ENCODE data around the gene ZSWIM7. TPM values are rescaled to one million over a fixed set of nuclear protein-coding genes. Genes with fewer than 3 reads are reported as not detected.

Gene ZSWIM7
- polyA plus RNA-seq, 1 donor from 2014 or later, result 70.8 TPM

DNA sequence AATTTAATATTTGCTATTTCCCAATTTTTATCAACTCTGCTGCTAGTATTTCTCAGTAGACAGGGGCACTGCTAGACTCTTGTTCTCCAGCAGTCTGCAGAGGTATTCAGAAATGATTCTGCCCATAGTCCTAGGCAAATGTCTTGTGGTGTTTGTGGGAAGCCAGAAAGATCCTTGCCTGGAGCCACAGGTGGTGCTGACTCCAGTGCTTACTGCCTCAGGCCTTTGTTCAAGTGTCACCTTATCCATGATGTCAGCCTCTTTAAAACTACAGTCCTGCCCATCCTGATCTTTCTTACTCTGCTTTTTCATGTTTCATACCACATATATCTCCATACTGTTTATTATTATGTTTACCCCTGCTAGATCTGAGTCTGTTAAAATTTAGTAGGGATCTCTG, 26.5 kb downstream of the ZSWIM7 start:
- Mint-ChIP-seq H3K4me3 (no peak overlapping the region), H3K27me3 (peaks cover 11% of the 10 kb centered on the region), H3K4me1 (peaks cover 0 to 2% (median 0%) of the 10 kb centered on the region in 3 donors), H3K9me3 (no peaks in the 10 kb centered on the region), H3K36me3 (peaks cover 8% of the 10 kb centered on the region), H3K27ac (no peak overlapping the region)

DNA sequence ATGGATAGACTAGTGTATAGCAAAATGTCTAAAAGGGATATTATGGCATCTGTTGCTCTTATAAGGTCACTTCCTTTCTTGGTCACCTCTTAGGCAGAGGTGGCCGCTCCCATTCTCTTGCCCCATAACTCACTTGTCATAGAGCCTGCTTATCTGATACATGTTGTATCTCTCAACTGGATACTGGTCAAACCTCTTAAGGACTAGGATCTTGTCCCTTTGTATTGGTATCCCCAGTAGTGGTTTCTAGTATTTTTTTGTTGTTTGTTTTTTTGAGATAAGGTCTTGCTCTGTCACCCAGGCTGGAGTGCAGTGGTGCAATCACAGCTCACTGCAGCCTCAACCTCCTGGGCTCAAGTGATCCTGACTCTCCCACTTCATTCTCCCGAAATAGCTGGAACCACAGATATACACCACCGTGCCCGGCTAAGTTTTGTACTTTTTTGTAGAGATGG, 27.0 kb downstream of the ZSWIM7 start:
- peaks cover 16% of the 10 kb centered on the region for H3K27me3 Mint-ChIP-seq
- no peaks in the 10 kb centered on the region for H3K9me3 Mint-ChIP-seq
- H3K36me3 Mint-ChIP-seq, result peaks cover 6% of the 10 kb centered on the region
- H3K27ac Mint-ChIP-seq, result no peak overlapping the region
- peaks cover 0 to 2% (median 0%) of the 10 kb centered on the region in 3 donors for H3K4me1 Mint-ChIP-seq
- H3K4me3 Mint-ChIP-seq, result no peak overlapping the region

DNA sequence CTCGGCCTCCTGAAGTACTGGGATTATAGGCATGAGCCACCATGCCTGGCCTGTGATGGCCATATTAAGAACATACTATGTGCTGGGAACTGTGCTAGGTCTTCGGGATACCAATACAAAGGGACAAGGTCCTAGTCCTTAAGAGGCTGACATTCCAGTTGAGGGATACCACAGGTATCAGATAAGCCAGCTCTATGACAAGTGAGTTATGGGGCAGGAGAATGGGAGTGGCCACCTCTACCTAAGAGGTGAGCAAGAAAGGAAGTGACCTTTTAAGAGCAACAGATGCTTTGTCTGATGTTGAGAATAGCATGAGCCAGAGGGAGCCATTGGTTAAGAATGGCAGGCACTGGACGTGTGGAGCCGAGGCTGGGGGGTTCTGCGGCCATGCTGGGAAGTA, 27.6 kb downstream of the ZSWIM7 start:
- peaks cover 0 to 2% (median 0%) of the 10 kb centered on the region in 3 donors for H3K4me1 Mint-ChIP-seq
- peaks cover 5% of the 10 kb centered on the region for H3K36me3 Mint-ChIP-seq
- no peak overlapping the region for H3K27ac Mint-ChIP-seq
- H3K4me3 Mint-ChIP-seq, result no peak overlapping the region
- peaks cover 17% of the 10 kb centered on the region for H3K27me3 Mint-ChIP-seq
- H3K9me3 Mint-ChIP-seq, result no peaks in the 10 kb centered on the region

DNA sequence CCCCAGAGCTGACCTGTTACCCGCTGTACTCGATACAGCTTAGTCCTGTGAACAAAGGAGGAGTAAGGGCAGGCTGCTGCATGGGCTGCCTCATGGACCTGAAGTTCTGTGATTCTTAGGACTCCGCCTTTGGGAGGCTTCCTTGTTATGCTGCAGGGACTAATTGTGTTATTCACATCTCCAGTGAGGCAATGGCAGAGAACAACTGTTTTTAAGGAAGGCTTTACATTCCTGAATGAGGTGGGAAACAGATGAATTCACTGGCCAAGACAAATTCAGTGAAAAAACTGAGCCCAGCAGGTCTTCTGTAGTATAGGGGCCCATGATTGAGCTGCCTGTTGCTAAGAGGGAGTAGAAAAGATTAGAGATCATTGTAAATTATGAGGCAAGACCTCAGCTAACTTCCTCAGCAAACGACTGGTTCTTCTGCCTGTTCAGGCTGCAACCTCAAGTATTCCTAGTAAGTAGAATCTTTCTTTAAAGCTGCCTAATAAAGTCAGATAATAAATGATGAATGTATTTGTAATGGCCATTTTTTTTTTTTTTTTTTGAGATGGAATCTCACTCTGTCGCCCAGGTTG, 28.3 kb downstream of the ZSWIM7 start:
- H3K27ac Mint-ChIP-seq, result no peak overlapping the region
- peaks cover 0 to 4% (median 2%) of the 10 kb centered on the region in 3 donors for H3K4me1 Mint-ChIP-seq
- H3K9me3 Mint-ChIP-seq, result no peaks in the 10 kb centered on the region
- H3K4me3 Mint-ChIP-seq, result no peak overlapping the region
- peaks cover 1% of the 10 kb centered on the region for H3K36me3 Mint-ChIP-seq
- H3K27me3 Mint-ChIP-seq, result peaks cover 17% of the 10 kb centered on the region

DNA sequence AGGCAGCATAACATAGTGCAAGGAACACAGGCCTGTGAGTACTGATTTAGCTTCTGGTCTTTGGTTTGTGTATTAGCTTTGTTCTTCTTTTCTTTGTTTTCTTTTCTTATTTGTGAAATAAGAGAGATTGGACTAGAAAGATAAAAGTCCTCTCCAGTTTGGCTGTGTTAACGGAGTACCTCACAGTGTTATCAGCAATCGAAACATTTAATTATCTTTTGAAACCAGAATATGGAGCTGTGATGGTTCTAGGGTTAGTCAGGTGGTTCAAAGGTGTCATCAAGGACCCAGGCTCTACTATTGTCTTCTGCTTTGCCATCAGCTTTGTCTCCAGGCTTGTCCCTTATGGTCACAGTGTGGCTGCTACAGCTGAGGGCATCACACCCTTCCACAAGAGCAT, 29.0 kb downstream of the ZSWIM7 start:
- H3K36me3 Mint-ChIP-seq, result peaks cover 1% of the 10 kb centered on the region
- H3K4me1 Mint-ChIP-seq, result peaks cover 0 to 4% (median 2%) of the 10 kb centered on the region in 3 donors
- peaks cover 22% of the 10 kb centered on the region for H3K27me3 Mint-ChIP-seq
- H3K4me3 Mint-ChIP-seq, result no peak overlapping the region
- H3K27ac Mint-ChIP-seq, result no peak overlapping the region
- no peaks in the 10 kb centered on the region for H3K9me3 Mint-ChIP-seq

DNA sequence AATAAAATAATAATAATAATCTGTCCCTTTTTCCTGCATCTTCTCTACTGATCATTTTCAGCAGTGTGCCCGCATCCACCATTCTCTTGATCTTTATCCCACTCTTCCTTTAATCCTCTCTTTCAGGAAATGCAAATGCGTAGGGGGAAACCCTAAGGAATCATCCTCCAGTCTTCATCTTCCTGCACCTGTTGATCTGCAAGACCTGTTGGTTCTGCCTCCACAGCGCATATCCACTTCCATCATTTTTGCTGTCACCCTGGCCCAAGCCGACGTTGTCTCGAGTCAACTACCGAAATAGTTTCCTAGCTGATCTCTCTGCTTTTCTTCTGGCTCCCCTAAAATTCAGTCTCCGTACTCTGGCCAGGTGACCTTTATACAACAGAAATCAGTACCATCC, 30.0 kb downstream of the ZSWIM7 start:
- Mint-ChIP-seq H3K4me3 (no peak overlapping the region), H3K4me1 (peaks cover 0 to 6% (median 2%) of the 10 kb centered on the region in 3 donors), H3K27me3 (peaks cover 30% of the 10 kb centered on the region), H3K9me3 (no peaks in the 10 kb centered on the region), H3K27ac (no peak overlapping the region), H3K36me3 (peaks cover 1% of the 10 kb centered on the region)

DNA sequence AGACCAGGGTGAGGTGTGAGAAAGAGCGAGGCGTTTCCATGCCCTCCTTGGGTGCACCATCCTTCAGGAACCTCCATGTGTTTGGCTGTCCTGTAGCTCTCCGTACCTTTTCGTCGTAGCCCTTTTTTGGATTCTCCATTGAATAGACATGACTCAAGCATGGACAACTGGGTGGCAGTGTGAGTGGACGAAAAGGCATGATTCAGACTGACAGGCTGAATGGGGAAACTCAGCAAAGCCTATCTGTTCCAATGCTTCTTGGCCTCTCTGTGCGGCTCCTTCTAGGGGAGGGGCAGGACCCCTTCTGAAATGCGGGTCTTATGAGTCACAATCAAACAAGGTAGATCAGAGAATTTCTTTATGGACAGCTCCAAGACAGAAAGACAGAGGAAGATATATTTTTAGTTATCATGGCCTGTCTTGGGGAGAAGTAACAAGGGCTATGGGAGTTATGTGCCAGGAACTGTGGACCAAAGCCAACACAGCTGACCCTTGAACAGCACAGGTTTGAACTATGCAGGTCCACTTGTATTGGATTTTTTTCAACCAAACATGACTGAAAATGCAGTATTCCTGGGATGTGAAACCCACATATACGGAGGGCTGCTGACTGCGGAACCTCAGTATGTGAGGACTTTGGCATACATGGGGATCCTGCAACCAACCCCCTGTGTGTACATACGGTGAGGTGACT, 31.7 kb downstream of the ZSWIM7 start:
- peaks cover 0 to 5% (median 2%) of the 10 kb centered on the region in 3 donors for H3K4me1 Mint-ChIP-seq
- no peaks in the 10 kb centered on the region for H3K9me3 Mint-ChIP-seq
- no peak overlapping the region for H3K27ac Mint-ChIP-seq
- no peaks in the 10 kb centered on the region for H3K36me3 Mint-ChIP-seq
- no peak overlapping the region for H3K4me3 Mint-ChIP-seq
- H3K27me3 Mint-ChIP-seq, result peaks cover 30% of the 10 kb centered on the region

DNA sequence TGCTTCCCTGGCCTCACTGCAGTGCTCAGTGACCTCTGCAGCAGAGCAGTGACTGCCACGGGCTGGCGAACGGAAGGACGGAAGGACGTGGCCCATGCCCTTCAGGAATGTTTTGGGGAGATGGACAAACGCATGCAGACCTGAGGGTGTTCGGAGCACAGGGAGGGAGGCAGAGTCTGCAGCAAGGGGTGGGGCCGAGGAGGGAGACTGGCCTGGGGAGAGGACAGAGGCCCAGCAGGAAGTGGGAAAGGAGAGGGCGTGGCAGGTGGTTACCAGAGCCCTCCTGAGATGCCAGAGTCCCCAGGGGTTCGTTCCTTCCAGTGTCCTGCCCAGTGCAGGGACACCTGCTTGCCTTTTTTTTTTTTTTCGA, 32.6 kb downstream of the ZSWIM7 start:
- Mint-ChIP-seq H3K4me3 (no peak overlapping the region), H3K27ac (no peak overlapping the region), H3K9me3 (no peaks in the 10 kb centered on the region), H3K4me1 (peaks cover 0 to 5% (median 2%) of the 10 kb centered on the region in 3 donors), H3K36me3 (no peaks in the 10 kb centered on the region), H3K27me3 (peaks cover 30% of the 10 kb centered on the region)

DNA sequence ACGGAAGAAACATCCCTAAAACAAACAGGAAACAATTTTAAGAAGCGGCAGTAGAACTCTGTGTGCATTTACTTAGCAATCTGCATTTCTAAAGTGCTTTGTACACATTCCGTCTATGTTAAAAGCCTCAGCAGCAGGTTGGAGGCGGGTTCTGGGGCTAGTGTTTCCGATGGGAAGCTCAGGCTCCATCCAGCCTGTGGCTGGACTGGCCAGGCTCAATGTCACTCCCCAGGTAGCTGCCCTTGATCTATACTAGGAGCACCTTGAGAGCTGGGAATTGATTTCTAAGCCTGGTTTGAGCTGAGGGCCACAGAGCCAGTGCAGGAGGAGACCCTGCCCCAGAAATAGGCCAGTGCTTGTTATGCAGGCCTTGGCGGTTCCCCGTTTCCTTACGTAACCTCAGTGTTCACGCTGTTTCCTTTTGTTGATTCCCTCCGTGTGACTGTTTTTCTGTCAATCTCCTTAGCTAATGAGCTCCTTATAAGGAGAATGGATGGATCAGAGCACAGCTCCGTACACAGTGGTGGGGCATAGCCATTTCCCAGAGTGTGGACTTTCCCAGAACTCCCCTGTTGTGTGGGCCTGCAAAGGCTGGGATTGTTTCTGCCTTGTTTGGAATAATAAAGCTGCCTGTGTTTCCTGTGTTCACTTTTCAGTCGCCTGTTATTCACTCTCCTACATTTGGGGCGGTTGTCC, 33.2 kb downstream of the ZSWIM7 start:
- Mint-ChIP-seq H3K36me3 (no peaks in the 10 kb centered on the region), H3K27me3 (peaks cover 30% of the 10 kb centered on the region), H3K9me3 (no peaks in the 10 kb centered on the region), H3K27ac (no peak overlapping the region), H3K4me3 (no peak overlapping the region), H3K4me1 (peaks cover 0 to 5% (median 2%) of the 10 kb centered on the region in 3 donors)

DNA sequence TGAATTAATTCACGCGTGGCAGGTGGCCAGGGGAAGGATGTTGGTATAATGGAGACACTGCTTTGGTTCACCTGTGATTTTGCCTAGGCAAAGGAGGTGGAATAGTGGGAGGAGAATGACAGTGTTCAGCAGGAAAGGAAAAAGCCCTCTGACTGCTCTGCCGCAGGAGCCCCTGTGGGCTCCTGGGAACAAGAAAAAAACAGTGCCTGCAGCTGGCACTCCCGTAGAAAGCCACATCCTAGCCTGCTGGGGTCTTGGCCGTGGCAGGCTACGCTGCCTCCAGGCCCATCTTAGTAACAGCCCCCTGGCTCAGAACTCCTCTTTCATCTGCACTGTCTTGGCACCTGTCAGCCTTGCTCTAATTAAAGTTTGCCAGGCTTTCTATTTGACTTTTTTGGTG, 34.0 kb downstream of the ZSWIM7 start:
- no peaks in the 10 kb centered on the region for H3K36me3 Mint-ChIP-seq
- H3K4me3 Mint-ChIP-seq, result no peak overlapping the region
- no peaks in the 10 kb centered on the region for H3K9me3 Mint-ChIP-seq
- no peak overlapping the region for H3K27ac Mint-ChIP-seq
- peaks cover 30% of the 10 kb centered on the region for H3K27me3 Mint-ChIP-seq
- H3K4me1 Mint-ChIP-seq, result peaks cover 0 to 5% (median 2%) of the 10 kb centered on the region in 3 donors

DNA sequence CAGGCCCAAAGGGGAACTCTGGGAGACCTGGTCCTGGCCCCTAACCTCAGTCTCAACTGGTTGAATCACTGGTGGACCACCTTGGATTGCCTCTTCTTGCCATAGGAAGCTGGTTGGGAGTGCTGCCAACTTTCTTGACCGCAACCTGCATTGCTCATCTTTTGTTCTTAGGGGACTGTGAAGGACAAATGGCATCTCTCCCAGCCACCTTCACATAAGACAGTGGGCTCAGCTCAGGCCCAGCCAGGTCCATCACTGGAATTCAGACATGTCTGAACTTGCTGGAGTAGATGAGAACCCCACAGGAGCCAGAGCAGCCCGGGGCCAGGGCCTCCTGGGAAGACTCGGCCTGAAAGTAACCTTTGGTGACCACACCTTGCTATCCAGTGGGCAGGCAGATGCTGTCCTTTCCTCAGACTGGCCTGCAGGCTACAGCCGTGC, 35.8 kb downstream of the ZSWIM7 start:
- peak overlapping the region in 1 of 3 donors; percentile 39 for H3K27ac Mint-ChIP-seq
- H3K4me1 Mint-ChIP-seq, result peaks cover 0 to 9% (median 2%) of the 10 kb centered on the region in 3 donors
- H3K4me3 Mint-ChIP-seq, result no peak overlapping the region
- no peaks in the 10 kb centered on the region for H3K9me3 Mint-ChIP-seq
- H3K36me3 Mint-ChIP-seq, result no peaks in the 10 kb centered on the region
- peaks cover 31% of the 10 kb centered on the region for H3K27me3 Mint-ChIP-seq

DNA sequence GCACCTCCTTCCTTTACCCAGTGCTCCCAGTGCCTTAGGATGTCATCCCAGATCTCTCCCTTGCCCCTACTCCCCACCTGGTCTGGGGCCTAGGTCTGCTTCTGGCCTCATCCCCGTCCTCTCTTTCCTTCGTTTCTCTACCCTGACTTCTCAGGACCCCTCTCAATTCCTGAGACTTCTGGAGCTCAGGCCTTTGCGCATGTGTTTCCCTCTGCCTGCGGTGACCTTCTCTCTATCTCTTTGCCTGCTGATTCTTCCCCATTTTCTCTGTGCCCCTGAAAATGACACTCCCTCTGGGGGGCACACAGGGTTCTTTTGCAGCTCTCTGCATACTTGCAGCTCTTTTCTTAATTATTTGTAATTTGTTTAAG, 41.0 kb downstream of the ZSWIM7 start:
- Mint-ChIP-seq H3K4me1 (peaks cover 0 to 6% (median 0%) of the 10 kb centered on the region in 3 donors), H3K9me3 (no peaks in the 10 kb centered on the region), H3K4me3 (no peak overlapping the region), H3K27me3 (peaks cover 21% of the 10 kb centered on the region), H3K27ac (no peak overlapping the region), H3K36me3 (peaks cover 2% of the 10 kb centered on the region)

DNA sequence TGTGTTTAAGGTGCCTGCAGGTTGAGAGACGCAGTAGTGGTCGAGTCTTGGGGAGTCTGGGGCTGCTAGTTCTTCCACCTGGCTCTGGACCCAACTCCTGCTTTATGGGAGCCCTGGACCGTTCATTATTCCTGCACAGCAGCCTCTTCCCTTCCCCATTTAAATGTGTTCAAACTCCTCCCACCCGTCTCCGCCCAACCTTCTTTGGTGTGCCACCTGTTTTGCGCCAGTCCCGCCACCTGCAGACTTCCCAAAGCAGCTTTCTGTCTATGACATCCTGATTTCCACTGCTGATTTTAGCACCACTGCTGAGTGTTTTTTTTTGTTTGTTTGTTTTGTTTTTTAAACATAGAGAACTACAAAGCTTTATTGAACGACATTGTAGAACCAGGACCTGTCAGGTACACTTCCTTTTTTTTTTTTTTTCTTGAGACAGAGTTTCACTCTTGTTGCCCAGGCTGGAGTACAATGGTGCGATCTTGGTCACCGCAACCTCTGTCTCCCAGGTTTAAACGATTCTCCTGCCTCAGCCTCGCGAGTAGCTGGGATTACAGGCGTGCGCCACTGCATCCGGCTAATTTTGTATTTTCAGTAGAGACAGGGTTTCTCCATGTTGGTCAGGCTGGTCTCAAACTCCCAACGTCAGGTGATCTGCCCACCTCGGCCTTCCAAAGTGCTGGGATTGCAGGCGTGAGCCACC, 41.7 kb downstream of the ZSWIM7 start:
- no peak overlapping the region for H3K4me3 Mint-ChIP-seq
- H3K4me1 Mint-ChIP-seq, result peaks cover 0 to 6% (median 0%) of the 10 kb centered on the region in 3 donors
- H3K27me3 Mint-ChIP-seq, result peaks cover 23% of the 10 kb centered on the region
- H3K36me3 Mint-ChIP-seq, result peaks cover 2% of the 10 kb centered on the region
- no peaks in the 10 kb centered on the region for H3K9me3 Mint-ChIP-seq
- no peak overlapping the region for H3K27ac Mint-ChIP-seq

DNA sequence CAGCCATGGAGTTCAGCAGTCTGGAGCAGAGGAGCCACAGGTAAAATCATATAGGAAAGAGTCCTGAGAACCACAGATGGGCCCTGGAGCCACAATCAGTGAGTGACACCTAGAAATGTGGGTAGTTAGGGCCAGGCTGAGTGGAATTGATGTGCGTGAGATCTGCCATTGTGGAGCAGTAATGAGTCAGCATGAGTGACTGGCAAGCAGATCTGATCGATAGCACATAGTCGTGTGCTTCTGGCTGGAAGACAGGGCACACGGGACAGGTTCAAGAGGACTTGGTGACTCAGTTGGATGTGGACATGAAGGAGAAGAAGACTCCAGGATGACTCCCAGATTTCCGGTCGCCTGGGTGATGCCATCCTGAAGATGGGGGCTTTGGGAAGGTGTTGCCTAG, 42.3 kb downstream of the ZSWIM7 start:
- H3K27ac Mint-ChIP-seq, result no peak overlapping the region
- peaks cover 0 to 6% (median 0%) of the 10 kb centered on the region in 3 donors for H3K4me1 Mint-ChIP-seq
- H3K27me3 Mint-ChIP-seq, result peaks cover 24% of the 10 kb centered on the region
- H3K4me3 Mint-ChIP-seq, result no peak overlapping the region
- H3K36me3 Mint-ChIP-seq, result peaks cover 2% of the 10 kb centered on the region
- no peaks in the 10 kb centered on the region for H3K9me3 Mint-ChIP-seq

Measured in IgD-negative memory B cell (primary cell).